GM18502 (cell line): ENCODE results near the gene RNF113B.

Experiments used
- ATAC-seq: cut with Tn5 transposase; IDR thresholded peaks from one replicate; pipeline ENCODE4 v1.9.1; 2021; ENCODE audit warnings: mild to moderate bottlenecking; ENCODE audit not compliant: unreplicated experiment, poor library complexity

The RNF113B gene

GRCh38 chr13:98176777-98177608, at the start of gene RNF113B:
Gene RNF113B (minus strand): TSS chr13:98177269. CDS start chr13:98177236, 33 bp downstream.
- no peak for ATAC-seq

GRCh38 chr13:98226496-98226895, 49.4 kb upstream of the RNF113B start:
- no peak for ATAC-seq

GRCh38 chr13:98225036-98225940, 48.2 kb upstream of the RNF113B start:
- no peak for ATAC-seq

- no peak for ATAC-seq
These were observed 47.5 kb upstream of the RNF113B start for GRCh38 chr13:98224557-98224956.

GRCh38 chr13:98223741-98224140, 46.7 kb upstream of the RNF113B start:
- ATAC-seq: no peak

GRCh38 chr13:98222816-98223215, 45.7 kb upstream of the RNF113B start:
- no peak for ATAC-seq

GRCh38 chr13:98222081-98222554, 45.0 kb upstream of the RNF113B start:
- no peak for ATAC-seq

- ATAC-seq: no peak
These were observed 44.2 kb upstream of the RNF113B start for GRCh38 chr13:98221234-98221633.

GRCh38 chr13:98220271-98220791, 43.3 kb upstream of the RNF113B start:
- no peak for ATAC-seq

GRCh38 chr13:98219685-98220084, 42.6 kb upstream of the RNF113B start:
- no peak for ATAC-seq

GRCh38 chr13:98217597-98217996, 40.5 kb upstream of the RNF113B start:
- ATAC-seq: no peak

- no peak for ATAC-seq
These were observed 39.7 kb upstream of the RNF113B start for GRCh38 chr13:98216711-98217285.

GRCh38 chr13:98216135-98216565, 39.1 kb upstream of the RNF113B start:
- no peak for ATAC-seq

- ATAC-seq: no peak
These were observed 38.4 kb upstream of the RNF113B start for GRCh38 chr13:98215508-98215907.

- ATAC-seq: no peak
These were observed 37.6 kb upstream of the RNF113B start for GRCh38 chr13:98214707-98215106.

GRCh38 chr13:98214008-98214643, 37.1 kb upstream of the RNF113B start:
- ATAC-seq: no peak

GRCh38 chr13:98213354-98213753, 36.3 kb upstream of the RNF113B start:
- no peak for ATAC-seq

GRCh38 chr13:98212763-98213162, 35.7 kb upstream of the RNF113B start:
- ATAC-seq: no peak

- ATAC-seq: no peak
These were observed 31.5 kb upstream of the RNF113B start for GRCh38 chr13:98208606-98209005.

GRCh38 chr13:98207416-98207815, 30.3 kb upstream of the RNF113B start:
- ATAC-seq: no peak
